Type B pancreatic cell (in vitro differentiated cells): ENCODE results near the gene PRRX1. TPM values are rescaled to one million over a fixed set of nuclear protein-coding genes. Genes with fewer than 3 reads are reported as not detected.

ENCODE experiments used
- DNase-seq: peaks from one replicate; pipeline ENCODE4 v3.0.0; 2021; ENCODE audit warnings: mixed read lengths; ENCODE audit not compliant: unreplicated experiment; ENCODE audit errors: extremely low spot score
- H3K27ac Mint-ChIP-seq: 2 replicates; pipeline ENCODE4 v1.8.0; 2021; ENCODE audit warnings: mild to moderate bottlenecking, mixed read lengths
- H3K27me3 Mint-ChIP-seq: 2 replicates; pipeline ENCODE4 v1.8.0; 2021; ENCODE audit warnings: mixed read lengths
- H3K36me3 Mint-ChIP-seq: 2 replicates; pipeline ENCODE4 v1.8.0; 2021; ENCODE audit warnings: mixed read lengths
- H3K4me1 Mint-ChIP-seq: one replicate; pipeline ENCODE4 v1.8.0; 2021; ENCODE audit warnings: mixed read lengths; ENCODE audit not compliant: unreplicated experiment
- H3K4me3 Mint-ChIP-seq: 2 replicates; pipeline ENCODE4 v1.8.0; 2021; ENCODE audit warnings: mild to moderate bottlenecking, mixed read lengths
- H3K9me3 Mint-ChIP-seq: 2 replicates; pipeline ENCODE4 v1.8.0; 2021; ENCODE audit warnings: mixed read lengths
- CTCF ChIP-seq: fragments of 200-600 bp; sonication (generic); conservative IDR thresholded peaks from 2 replicates; pipeline ENCODE4 v1.5.0; 2021; ENCODE audit warnings: antibody characterized with exemption, mild to moderate bottlenecking
- total RNA-seq: library from RNA; stranded (reverse); gene quantifications from 2 replicates; pipeline ENCODE4 v1.2.1, GENCODE V29; 2021; ENCODE audit warnings: low replicate concordance

Gene PRRX1
- total RNA-seq, 1 donor from 2014 or later = 142 TPM

- H3K4me3 Mint-ChIP-seq = peak overlapping the region; percentile 90
- DNase-seq = no peak
- no peak overlapping the region for H3K27ac Mint-ChIP-seq
- no peaks in the 10 kb centered on the region for H3K9me3 Mint-ChIP-seq
- peaks cover 82% of the 10 kb centered on the region for H3K27me3 Mint-ChIP-seq
- H3K4me1 Mint-ChIP-seq = peaks cover 59% of the 10 kb centered on the region
- peak; percentile 49 for TF ChIP-seq CTCF
- H3K36me3 Mint-ChIP-seq = peaks cover 44% of the 10 kb centered on the region
These were observed 7.7 kb downstream of the PRRX1 start for GRCh38 chr1:170671629-170671963.

GRCh38 chr1:170672316-170672715, 8.4 kb downstream of the PRRX1 start:
- H3K27me3 Mint-ChIP-seq = peaks cover 74% of the 10 kb centered on the region
- peak overlapping the region; percentile 90 for H3K4me3 Mint-ChIP-seq
- no peaks in the 10 kb centered on the region for H3K9me3 Mint-ChIP-seq
- no peak for DNase-seq
- H3K4me1 Mint-ChIP-seq = peaks cover 56% of the 10 kb centered on the region
- H3K27ac Mint-ChIP-seq = no peak overlapping the region
- TF ChIP-seq CTCF = no peak
- peaks cover 37% of the 10 kb centered on the region for H3K36me3 Mint-ChIP-seq

GRCh38 chr1:170674239-170674638, 10.3 kb downstream of the PRRX1 start:
- H3K27me3 Mint-ChIP-seq = peaks cover 67% of the 10 kb centered on the region
- peaks cover 26% of the 10 kb centered on the region for H3K36me3 Mint-ChIP-seq
- H3K9me3 Mint-ChIP-seq = no peaks in the 10 kb centered on the region
- H3K27ac Mint-ChIP-seq = no peak overlapping the region
- peaks cover 56% of the 10 kb centered on the region for H3K4me1 Mint-ChIP-seq
- no peak for DNase-seq
- TF ChIP-seq CTCF = no peak
- H3K4me3 Mint-ChIP-seq = peak overlapping the region; percentile 33

- H3K4me3 Mint-ChIP-seq = no peak overlapping the region
- peaks cover 21% of the 10 kb centered on the region for H3K36me3 Mint-ChIP-seq
- DNase-seq = no peak
- H3K27ac Mint-ChIP-seq = no peak overlapping the region
- peaks cover 60% of the 10 kb centered on the region for H3K27me3 Mint-ChIP-seq
- H3K9me3 Mint-ChIP-seq = no peaks in the 10 kb centered on the region
- H3K4me1 Mint-ChIP-seq = peaks cover 51% of the 10 kb centered on the region
- TF ChIP-seq CTCF = no peak
These were observed 11.1 kb downstream of the PRRX1 start for GRCh38 chr1:170674986-170675385.

- Mint-ChIP-seq H3K27me3 (peaks cover 51% of the 10 kb centered on the region), H3K4me1 (peaks cover 44% of the 10 kb centered on the region), H3K27ac (no peak overlapping the region)
These were observed 11.9 kb downstream of the PRRX1 start for GRCh38 chr1:170675865-170676264.

More at GRCh38 chr1:170675865-170676264, 11.9 kb downstream of the PRRX1 start:
- Mint-ChIP-seq H3K36me3 (peaks cover 19% of the 10 kb centered on the region), H3K4me3 (no peak overlapping the region), H3K9me3 (no peaks in the 10 kb centered on the region)
- TF ChIP-seq CTCF = no peak
- DNase-seq = no peak
